WTC11 (cell line): ENCODE data around the gene AIG1.

Experiments
- CTCF ChIP-seq: fragments of 200-600 bp; IDR thresholded peaks from 2 replicates; pipeline ENCODE4 v1.8.0; 2022; ENCODE audit warnings: antibody characterized with exemption
- FOXP1 ChIP-seq: sonication (generic); formaldehyde crosslinking; IDR thresholded peaks from 2 replicates; pipeline ENCODE4 v1.8.0; 2022; ENCODE audit warnings: missing genetic modification reagents, mild to moderate bottlenecking, moderate library complexity, borderline replicate concordance
- USF1 ChIP-seq: sonication (generic); formaldehyde crosslinking; IDR thresholded peaks from 2 replicates; pipeline ENCODE4 v1.8.0; 2022; ENCODE audit warnings: mild to moderate bottlenecking, missing genetic modification reagents
- ZBTB43 ChIP-seq: sonication (generic); formaldehyde crosslinking; IDR thresholded peaks from 2 replicates; pipeline ENCODE4 v1.8.1; 2023; ENCODE audit warnings: mild to moderate bottlenecking, missing genetic modification reagents
- TF ChIP-seq, protein P1 (sequence below): sonication (generic); formaldehyde crosslinking; IDR thresholded peaks from 2 replicates; pipeline ENCODE4 v1.8.1; 2023; ENCODE audit warnings: mild to moderate bottlenecking, missing genetic modification reagents, borderline replicate concordance

DNA sequence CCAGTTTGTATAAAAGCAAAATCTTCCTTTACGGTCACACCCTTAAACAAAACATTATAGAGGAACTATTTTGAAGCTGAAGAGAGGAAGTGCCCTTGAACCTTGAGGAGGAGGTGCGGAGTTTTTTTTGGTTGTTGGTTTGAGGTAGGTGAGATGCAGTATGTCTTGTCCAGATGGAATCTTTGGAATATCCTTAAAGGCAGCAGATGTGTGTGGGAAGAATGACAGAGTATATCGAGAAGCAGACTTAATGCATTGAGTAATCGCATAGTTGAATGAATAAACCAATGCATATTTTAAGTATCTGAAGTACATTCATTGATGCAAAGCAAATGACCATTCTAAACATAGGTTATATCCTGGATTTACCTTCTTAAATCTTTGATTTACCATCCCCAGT, 49.9 kb downstream of the AIG1 start:
- TF ChIP-seq, protein P1, sequence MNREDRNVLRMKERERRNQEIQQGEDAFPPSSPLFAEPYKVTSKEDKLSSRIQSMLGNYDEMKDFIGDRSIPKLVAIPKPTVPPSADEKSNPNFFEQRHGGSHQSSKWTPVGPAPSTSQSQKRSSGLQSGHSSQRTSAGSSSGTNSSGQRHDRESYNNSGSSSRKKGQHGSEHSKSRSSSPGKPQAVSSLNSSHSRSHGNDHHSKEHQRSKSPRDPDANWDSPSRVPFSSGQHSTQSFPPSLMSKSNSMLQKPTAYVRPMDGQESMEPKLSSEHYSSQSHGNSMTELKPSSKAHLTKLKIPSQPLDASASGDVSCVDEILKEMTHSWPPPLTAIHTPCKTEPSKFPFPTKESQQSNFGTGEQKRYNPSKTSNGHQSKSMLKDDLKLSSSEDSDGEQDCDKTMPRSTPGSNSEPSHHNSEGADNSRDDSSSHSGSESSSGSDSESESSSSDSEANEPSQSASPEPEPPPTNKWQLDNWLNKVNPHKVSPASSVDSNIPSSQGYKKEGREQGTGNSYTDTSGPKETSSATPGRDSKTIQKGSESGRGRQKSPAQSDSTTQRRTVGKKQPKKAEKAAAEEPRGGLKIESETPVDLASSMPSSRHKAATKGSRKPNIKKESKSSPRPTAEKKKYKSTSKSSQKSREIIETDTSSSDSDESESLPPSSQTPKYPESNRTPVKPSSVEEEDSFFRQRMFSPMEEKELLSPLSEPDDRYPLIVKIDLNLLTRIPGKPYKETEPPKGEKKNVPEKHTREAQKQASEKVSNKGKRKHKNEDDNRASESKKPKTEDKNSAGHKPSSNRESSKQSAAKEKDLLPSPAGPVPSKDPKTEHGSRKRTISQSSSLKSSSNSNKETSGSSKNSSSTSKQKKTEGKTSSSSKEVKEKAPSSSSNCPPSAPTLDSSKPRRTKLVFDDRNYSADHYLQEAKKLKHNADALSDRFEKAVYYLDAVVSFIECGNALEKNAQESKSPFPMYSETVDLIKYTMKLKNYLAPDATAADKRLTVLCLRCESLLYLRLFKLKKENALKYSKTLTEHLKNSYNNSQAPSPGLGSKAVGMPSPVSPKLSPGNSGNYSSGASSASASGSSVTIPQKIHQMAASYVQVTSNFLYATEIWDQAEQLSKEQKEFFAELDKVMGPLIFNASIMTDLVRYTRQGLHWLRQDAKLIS (CRISPR knock-in tag): no peak
- TF ChIP-seq CTCF (no peak), FOXP1 (no peak), ZBTB43 (CRISPR knock-in tag) (no peak), USF1 (CRISPR knock-in tag) (no peak)
